Measurements from ENCODE around the gene CEP112. TPM values are rescaled to one million over a fixed set of nuclear protein-coding genes. Genes with fewer than 3 reads are reported as not detected.

The CEP112 gene
- total and polyA plus RNA-seq, 9 of the 15 experiments (the other 6 are each of a cell fraction or from before 2014, with no cell fraction given), result 0.84 TPM; not detected in 8

DNA sequence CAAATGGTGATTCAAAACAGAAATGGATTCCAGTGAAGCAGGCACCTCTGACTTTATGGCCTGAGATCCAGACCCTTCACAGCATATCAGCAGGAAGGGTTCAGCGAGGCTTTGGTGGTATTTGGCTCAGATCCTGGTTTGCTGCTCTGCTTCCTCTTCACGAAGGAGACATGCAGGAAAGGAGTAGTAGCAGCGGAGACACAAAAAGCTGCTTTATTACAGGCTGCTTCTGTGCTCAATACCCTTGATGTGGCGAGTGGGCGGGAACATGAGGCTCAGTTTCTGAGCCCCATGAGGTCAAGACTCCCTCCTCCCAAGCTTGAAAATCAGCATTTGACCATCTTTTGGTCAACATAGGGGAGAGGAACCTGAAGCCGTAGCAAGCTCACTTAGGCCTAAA, 417.1 kb downstream of the CEP112 start:
- Histone ChIP-seq H3K27ac (ENCODE audit: extremely low read depth, low read depth, low read length) (no peak overlapping the region), H3K4me2 (ENCODE audit: insufficient read depth, low read length) (no peak overlapping the region), H3K79me2 (ENCODE audit: control insufficient read depth, insufficient read depth, low read length) (no peaks in the 10 kb centered on the region), H3K9me3 (replicated peaks; ENCODE audit: control insufficient read depth, insufficient read depth, low read depth, low read length) (no peaks in the 10 kb centered on the region), H4K20me1 (replicated peaks; ENCODE audit: control insufficient read depth, insufficient read depth, low read length) (no peaks in the 10 kb centered on the region), H3K9ac (ENCODE audit: insufficient read depth in 1 of 2, low read depth in 2 of 2, low read length in 2 of 2) (no peak overlapping the region), H3K36me3 (ENCODE audit: control insufficient read depth, insufficient read depth, low read length) (no peaks in the 10 kb centered on the region), H2AFZ (ENCODE audit: low read depth, low read length) (no peak overlapping the region), H3K27me3 (ENCODE audit: control insufficient read depth in 2 of 2, insufficient read depth in 2 of 2, low read length in 2 of 2) (peaks cover 0 to 11% of the 10 kb centered on the region in 2 experiments; a peak in 3 of 5 replicates), H3K4me1 (replicated peaks in 1 of 2; ENCODE audit: control insufficient read depth in 2 of 2, insufficient read depth in 2 of 2, low read length in 2 of 2) (no peaks in the 10 kb centered on the region), H3K4me3 (no peak overlapping the region), H3K9me1 (ENCODE audit: control insufficient read depth, insufficient read depth, low read length) (no peaks in the 10 kb centered on the region)
- WGBS (ENCODE audit: insufficient coverage, low coverage, missing lambda C conversion rate), result 6% methylated on average over 6 of the region's 6 CpGs
- CTCF ChIA-PET (ENCODE audit: low intra/inter-chr PET ratio), result no interaction called here
- no peak for ATAC-seq
- BruUV-seq (replicated peaks), result no TSS peak
- intact Hi-C loops (cut with micrococcal nuclease), result no loop called here
- TF ChIP-seq L3MBTL2 (IDR thresholded peaks at IDR 0.05), result no peak
- no peak for TF ChIP-seq TCFL5 (CRISPR knock-in tag; conservative IDR thresholded peaks at IDR 0.05)
- TF ChIP-seq SMARCC2 (IDR thresholded peaks at IDR 0.05; ENCODE audit: low read depth), result no peak
- no peak for TF ChIP-seq ZNF24 (IDR thresholded peaks at IDR 0.05)
- TF ChIP-seq SMARCE1 (IDR thresholded peaks at IDR 0.05), result no peak
- no peak for TF ChIP-seq KLF13 (tag; IDR thresholded peaks at IDR 0.05; ENCODE audit: borderline replicate concordance, low read depth)
- no peak for TF ChIP-seq ZNF583 (CRISPR knock-in tag; IDR thresholded peaks at IDR 0.05)
- TF ChIP-seq HLTF (IDR thresholded peaks at IDR 0.05), result no peak
- POLR2A ChIA-PET, result no interaction called here
- FAIRE-seq, result no peak
- in situ Hi-C loops (cut with MboI), result no loop called here
- DNase-seq (ENCODE audit: extremely low read depth in 1 of 4, low spot score in 3 of 4), result no peak

- in situ Hi-C loops (cut with MboI), result no loop called here
- CTCF ChIA-PET (ENCODE audit: low intra/inter-chr PET ratio), result no interaction called here
- WGBS (ENCODE audit: insufficient coverage, low coverage, missing lambda C conversion rate), result 1% methylated on average over 6 of the region's 6 CpGs
- TF ChIP-seq, protein P1, sequence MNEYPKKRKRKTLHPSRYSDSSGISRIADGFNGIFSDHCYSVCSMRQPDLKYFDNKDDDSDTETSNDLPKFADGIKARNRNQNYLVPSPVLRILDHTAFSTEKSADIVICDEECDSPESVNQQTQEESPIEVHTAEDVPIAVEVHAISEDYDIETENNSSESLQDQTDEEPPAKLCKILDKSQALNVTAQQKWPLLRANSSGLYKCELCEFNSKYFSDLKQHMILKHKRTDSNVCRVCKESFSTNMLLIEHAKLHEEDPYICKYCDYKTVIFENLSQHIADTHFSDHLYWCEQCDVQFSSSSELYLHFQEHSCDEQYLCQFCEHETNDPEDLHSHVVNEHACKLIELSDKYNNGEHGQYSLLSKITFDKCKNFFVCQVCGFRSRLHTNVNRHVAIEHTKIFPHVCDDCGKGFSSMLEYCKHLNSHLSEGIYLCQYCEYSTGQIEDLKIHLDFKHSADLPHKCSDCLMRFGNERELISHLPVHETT (CRISPR knock-in tag; conservative IDR thresholded peaks at IDR 0.05 in 1 of 2, IDR thresholded peaks at IDR 0.05 in 1 of 2), result no peak
- TF ChIP-seq LARP7 (IDR thresholded peaks at IDR 0.05) (no peak), BDP1 (IDR thresholded peaks at IDR 0.05; ENCODE audit: insufficient read depth, insufficient read length) (no peak), NELFE (IDR thresholded peaks at IDR 0.05; ENCODE audit: insufficient read depth, insufficient read length) (no peak), RBM25 (IDR thresholded peaks at IDR 0.05; ENCODE audit: low read depth, low read length, severe bottlenecking) (no peak)
- TF ChIP-seq, protein P2, sequence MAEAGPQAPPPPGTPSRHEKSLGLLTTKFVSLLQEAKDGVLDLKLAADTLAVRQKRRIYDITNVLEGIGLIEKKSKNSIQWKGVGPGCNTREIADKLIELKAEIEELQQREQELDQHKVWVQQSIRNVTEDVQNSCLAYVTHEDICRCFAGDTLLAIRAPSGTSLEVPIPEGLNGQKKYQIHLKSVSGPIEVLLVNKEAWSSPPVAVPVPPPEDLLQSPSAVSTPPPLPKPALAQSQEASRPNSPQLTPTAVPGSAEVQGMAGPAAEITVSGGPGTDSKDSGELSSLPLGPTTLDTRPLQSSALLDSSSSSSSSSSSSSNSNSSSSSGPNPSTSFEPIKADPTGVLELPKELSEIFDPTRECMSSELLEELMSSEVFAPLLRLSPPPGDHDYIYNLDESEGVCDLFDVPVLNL (CRISPR knock-in tag; IDR thresholded peaks at IDR 0.05; ENCODE audit: low read depth), result no peak
- TF ChIP-seq, protein P3, sequence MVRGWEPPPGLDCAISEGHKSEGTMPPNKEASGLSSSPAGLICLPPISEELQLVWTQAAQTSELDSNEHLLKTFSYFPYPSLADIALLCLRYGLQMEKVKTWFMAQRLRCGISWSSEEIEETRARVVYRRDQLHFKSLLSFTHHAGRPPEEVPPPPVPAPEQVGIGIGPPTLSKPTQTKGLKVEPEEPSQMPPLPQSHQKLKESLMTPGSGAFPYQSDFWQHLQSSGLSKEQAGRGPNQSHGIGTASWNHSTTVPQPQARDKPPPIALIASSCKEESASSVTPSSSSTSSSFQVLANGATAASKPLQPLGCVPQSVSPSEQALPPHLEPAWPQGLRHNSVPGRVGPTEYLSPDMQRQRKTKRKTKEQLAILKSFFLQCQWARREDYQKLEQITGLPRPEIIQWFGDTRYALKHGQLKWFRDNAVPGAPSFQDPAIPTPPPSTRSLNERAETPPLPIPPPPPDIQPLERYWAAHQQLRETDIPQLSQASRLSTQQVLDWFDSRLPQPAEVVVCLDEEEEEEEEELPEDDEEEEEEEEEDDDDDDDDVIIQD (CRISPR knock-in tag; IDR thresholded peaks at IDR 0.05), result no peak
Measured at GRCh38 chr17:65772989-65773388, 418.9 kb downstream of the CEP112 start.

More at GRCh38 chr17:65772989-65773388, 418.9 kb downstream of the CEP112 start:
- H3K9me1 ChIP-seq (ENCODE audit: control insufficient read depth, insufficient read depth, low read length), result no peaks in the 10 kb centered on the region
- FAIRE-seq (no peak), DNase-seq (ENCODE audit: extremely low read depth in 1 of 4, low spot score in 3 of 4) (no peak), ATAC-seq (no peak)
- H3K79me2 ChIP-seq (ENCODE audit: control insufficient read depth, insufficient read depth, low read length), result no peaks in the 10 kb centered on the region
- BruUV-seq (replicated peaks), result no TSS peak
- H3K36me3 ChIP-seq (ENCODE audit: control insufficient read depth, insufficient read depth, low read length), result no peaks in the 10 kb centered on the region
- no peaks in the 10 kb centered on the region for H3K9me3 ChIP-seq (replicated peaks; ENCODE audit: control insufficient read depth, insufficient read depth, low read depth, low read length)
- H3K4me1 ChIP-seq (replicated peaks in 1 of 2; ENCODE audit: control insufficient read depth in 2 of 2, insufficient read depth in 2 of 2, low read length in 2 of 2), result no peaks in the 10 kb centered on the region
- H3K27ac ChIP-seq (ENCODE audit: extremely low read depth, low read depth, low read length), result no peak overlapping the region
- H3K4me2 ChIP-seq (ENCODE audit: insufficient read depth, low read length), result no peak overlapping the region
- POLR2A ChIA-PET, result no interaction called here
- H3K9ac ChIP-seq (ENCODE audit: insufficient read depth in 1 of 2, low read depth in 2 of 2, low read length in 2 of 2), result no peak overlapping the region
- no peak overlapping the region for H3K4me3 ChIP-seq
- intact Hi-C loops (cut with micrococcal nuclease), result no loop called here
- peaks cover 0 to 11% of the 10 kb centered on the region in 2 experiments; a peak in 3 of 5 replicates for H3K27me3 ChIP-seq (ENCODE audit: control insufficient read depth in 2 of 2, insufficient read depth in 2 of 2, low read length in 2 of 2)
- H2AFZ ChIP-seq (ENCODE audit: low read depth, low read length), result no peak overlapping the region
- H4K20me1 ChIP-seq (replicated peaks; ENCODE audit: control insufficient read depth, insufficient read depth, low read length), result no peaks in the 10 kb centered on the region
